ENCODE measurements around the gene LRP11.

- TF ChIP-seq, protein P1, sequence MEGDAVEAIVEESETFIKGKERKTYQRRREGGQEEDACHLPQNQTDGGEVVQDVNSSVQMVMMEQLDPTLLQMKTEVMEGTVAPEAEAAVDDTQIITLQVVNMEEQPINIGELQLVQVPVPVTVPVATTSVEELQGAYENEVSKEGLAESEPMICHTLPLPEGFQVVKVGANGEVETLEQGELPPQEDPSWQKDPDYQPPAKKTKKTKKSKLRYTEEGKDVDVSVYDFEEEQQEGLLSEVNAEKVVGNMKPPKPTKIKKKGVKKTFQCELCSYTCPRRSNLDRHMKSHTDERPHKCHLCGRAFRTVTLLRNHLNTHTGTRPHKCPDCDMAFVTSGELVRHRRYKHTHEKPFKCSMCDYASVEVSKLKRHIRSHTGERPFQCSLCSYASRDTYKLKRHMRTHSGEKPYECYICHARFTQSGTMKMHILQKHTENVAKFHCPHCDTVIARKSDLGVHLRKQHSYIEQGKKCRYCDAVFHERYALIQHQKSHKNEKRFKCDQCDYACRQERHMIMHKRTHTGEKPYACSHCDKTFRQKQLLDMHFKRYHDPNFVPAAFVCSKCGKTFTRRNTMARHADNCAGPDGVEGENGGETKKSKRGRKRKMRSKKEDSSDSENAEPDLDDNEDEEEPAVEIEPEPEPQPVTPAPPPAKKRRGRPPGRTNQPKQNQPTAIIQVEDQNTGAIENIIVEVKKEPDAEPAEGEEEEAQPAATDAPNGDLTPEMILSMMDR (IDR thresholded peaks at IDR 0.05) = no peak
- no peak for TF ChIP-seq POLR2A (IDR thresholded peaks at IDR 0.05)
These were observed 21.7 kb upstream of the LRP11 start for GRCh38 chr6:149885888-149886287.

Data from adrenal gland (tissue), 5 donors.